GM21723 (cell line): ENCODE results near the gene ZNF556.
A peak's percentile ranks its signal among the peaks of the same experiment; 100 is the strongest.

Experiments used
- ATAC-seq: cut with Tn5 transposase; IDR thresholded peaks from one replicate; pipeline ENCODE4 v1.9.1; 2021; ENCODE audit warnings: mild to moderate bottlenecking, moderate library complexity; ENCODE audit not compliant: unreplicated experiment

The ZNF556 gene

GRCh38 chr19:2867025-2867991 lies at the start of gene ZNF556:
TSS of gene ZNF556 (plus strand) at chr19:2867335. CDS start at chr19:2867422, 87 bp downstream.
- no peak for ATAC-seq

- peak; percentile 86 for ATAC-seq
Measured at GRCh38 chr19:2819540-2820111, 47.5 kb upstream of the ZNF556 start, which contains the start of gene ZNF554. TSS of gene ZNF554 (plus strand) at chr19:2819868. CDS start at chr19:2820072, 204 bp downstream.

GRCh38 chr19:2820112-2820702 lies 46.9 kb upstream of the ZNF556 start:
- ATAC-seq, result peak; percentile 30

GRCh38 chr19:2822846-2823245 lies 44.3 kb upstream of the ZNF556 start:
- no peak for ATAC-seq

- ATAC-seq, result no peak
Measured at GRCh38 chr19:2823646-2824045, 43.5 kb upstream of the ZNF556 start.

- ATAC-seq, result no peak
Measured at GRCh38 chr19:2824129-2824528, 43.0 kb upstream of the ZNF556 start.

GRCh38 chr19:2827022-2827421 lies 40.1 kb upstream of the ZNF556 start:
- ATAC-seq, result no peak

- ATAC-seq, result no peak
Measured at GRCh38 chr19:2827840-2828489, 39.2 kb upstream of the ZNF556 start.

- no peak for ATAC-seq
Measured at GRCh38 chr19:2834294-2834871, 32.8 kb upstream of the ZNF556 start.

- ATAC-seq, result no peak
Measured at GRCh38 chr19:2837430-2837829, 29.7 kb upstream of the ZNF556 start.

GRCh38 chr19:2840794-2841791 lies 26.0 kb upstream of the ZNF556 start, which contains the start of gene ZNF555:
TSS of gene ZNF555 (plus strand) at chr19:2841475. CDS start at chr19:2841573, 98 bp downstream.
- ATAC-seq, result peak; percentile 92

GRCh38 chr19:2841855-2842574 lies 25.1 kb upstream of the ZNF556 start:
- no peak for ATAC-seq

- ATAC-seq, result no peak
Measured at GRCh38 chr19:2845107-2845506, 22.0 kb upstream of the ZNF556 start.

GRCh38 chr19:2846180-2846894 lies 20.8 kb upstream of the ZNF556 start:
- ATAC-seq, result no peak

GRCh38 chr19:2847507-2847906 lies 19.6 kb upstream of the ZNF556 start:
- no peak for ATAC-seq

GRCh38 chr19:2848616-2849015 lies 18.5 kb upstream of the ZNF556 start:
- no peak for ATAC-seq

GRCh38 chr19:2850256-2850925 lies 16.7 kb upstream of the ZNF556 start:
- ATAC-seq, result no peak

GRCh38 chr19:2852598-2852997 lies 14.5 kb upstream of the ZNF556 start:
- no peak for ATAC-seq
